Natural killer cell (primary cell): Measurements from ENCODE around the gene TINAGL1. TPM values are rescaled to one million over a fixed set of nuclear protein-coding genes. Genes with fewer than 3 reads are reported as not detected.

Experiments
- ATAC-seq, 3 donors: fragments of 150-1000 bp in 2 of 3; fragments of 200-7000 bp in 1 of 3; cut with Tn5 transposase; 1 replicate in 1 of 3; 2 replicates in 2 of 3; pipeline ENCODE4 v1.10.0; 2021; ENCODE audit warnings: mild to moderate bottlenecking in 2 of 3, moderate library complexity in 2 of 3
- DNase-seq, 2 donors: peaks; one replicate each; pipeline versions ENCODE4 v3.0.0 to v3.0.0-alpha.2; 2013 to 2021; ENCODE audit warnings: mixed read lengths in 1 of 2
- H3K27ac ChIP-seq: one replicate; pipeline ENCODE4 v1.5.1; 2013; ENCODE audit warnings: mild to moderate bottlenecking, low read length
- H3K27me3 ChIP-seq: one replicate; pipeline ENCODE4 v1.6.1; 2013; ENCODE audit warnings: low read length; ENCODE audit not compliant: control insufficient read depth, insufficient read depth
- H3K36me3 ChIP-seq: one replicate; pipeline ENCODE4 v1.6.1; 2013; ENCODE audit warnings: low read length; ENCODE audit not compliant: control insufficient read depth, insufficient read depth
- H3K4me1 ChIP-seq: one replicate; pipeline ENCODE4 v1.6.1; 2013; ENCODE audit warnings: low read length; ENCODE audit not compliant: control insufficient read depth, insufficient read depth
- H3K4me3 ChIP-seq: one replicate; pipeline ENCODE4 v1.5.1; 2013; ENCODE audit warnings: low read length
- H3K9me3 ChIP-seq: one replicate; pipeline ENCODE4 v1.6.1; 2013; ENCODE audit warnings: low read length; ENCODE audit not compliant: control insufficient read depth, insufficient read depth
- H3K27ac Mint-ChIP-seq, 2 donors: one replicate each; pipeline ENCODE4 v1.8.0; 2022; ENCODE audit warnings: mild to moderate bottlenecking in 2 of 2, mixed read lengths in 2 of 2, moderate library complexity in 1 of 2
- H3K27me3 Mint-ChIP-seq, 2 donors: one replicate each; pipeline ENCODE4 v1.8.0; 2022; ENCODE audit warnings: low read depth in 2 of 2, mixed read lengths in 2 of 2
- H3K36me3 Mint-ChIP-seq: one replicate; pipeline ENCODE4 v1.8.0; 2022; ENCODE audit warnings: mixed read lengths
- H3K4me1 Mint-ChIP-seq, 2 donors: one replicate each; pipeline ENCODE4 v1.8.0; 2022; ENCODE audit warnings: mixed read lengths in 2 of 2
- H3K4me3 Mint-ChIP-seq: one replicate; pipeline ENCODE4 v1.8.0; 2022; ENCODE audit warnings: mild to moderate bottlenecking, moderate library complexity, mixed read lengths
- H3K9me3 Mint-ChIP-seq, 2 donors: one replicate each; pipeline ENCODE4 v1.8.0; 2022; ENCODE audit warnings: mixed read lengths in 2 of 2
- WGBS: methylation state at CpG from one replicate; pipeline ENCODE4 v1.1.7; 2013; ENCODE audit warnings: missing lambda C conversion rate; ENCODE audit not compliant: insufficient coverage; 5-methylcytosine and 5-hydroxymethylcytosine counted together
- intact Hi-C: fragments of 100-400 bp; cut with micrococcal nuclease; formaldehyde crosslinking; loops from one replicate; pipeline ENCODE4 v1.14.2; 2022
- total RNA-seq, 4 donors: library from RNA; stranded (reverse); fragments of 120-200 nt in 1 of 4; gene quantifications; one replicate each; pipeline versions ENCODE4 v1.2.3 to v1.2.4, GENCODE V29; 2013 to 2022
- TF ChIP-seq, protein P1 (sequence below): fragments of 200-600 bp; IDR thresholded peaks from one replicate; pipeline ENCODE4 v1.8.0; 2022; ENCODE audit warnings: antibody characterized with exemption

TINAGL1 gene
- total RNA-seq, 3 donors from 2014 or later (not counting 1 experiment from before 2014, with no cell fraction given): not detected

DNA sequence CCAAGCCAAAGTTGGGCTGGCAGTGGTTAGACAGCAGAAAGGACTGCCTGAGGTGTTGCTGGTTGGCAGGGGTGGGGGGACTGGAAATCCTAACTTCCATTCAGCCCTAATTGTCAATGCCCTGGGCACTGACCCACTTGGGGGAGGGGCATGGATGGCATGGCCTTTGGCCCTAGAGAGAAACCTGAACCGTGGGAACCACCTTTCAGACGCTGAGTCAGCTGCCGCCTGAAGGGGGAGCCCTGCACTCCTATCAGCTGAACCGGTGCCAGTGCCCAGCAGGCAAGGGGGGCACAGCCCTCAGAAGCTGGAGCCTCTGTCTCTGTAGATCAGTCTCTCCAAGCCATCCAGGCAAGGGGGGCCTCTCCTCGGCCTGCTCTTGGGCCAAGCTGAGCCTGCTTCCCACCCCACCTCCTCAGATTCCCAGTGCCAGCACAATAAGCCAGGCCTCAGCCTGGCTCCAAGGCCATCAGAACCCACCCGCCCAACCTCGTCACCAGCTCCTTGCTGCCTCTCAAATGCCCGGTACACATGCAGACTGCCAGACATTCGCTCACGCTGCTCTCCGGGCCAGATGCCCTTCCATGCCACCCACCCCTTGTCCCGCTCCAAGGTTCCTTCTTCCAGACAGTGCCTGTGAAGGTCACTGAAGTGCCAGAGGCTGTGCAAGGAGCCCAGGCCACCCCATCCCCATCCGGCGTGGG is 11.6 kb downstream of the TINAGL1 start:
- Histone ChIP-seq H3K4me1 (no peaks in the 10 kb centered on the region), H3K9me3 (no peaks in the 10 kb centered on the region), H3K27ac (no peak overlapping the region), H3K27me3 (peaks cover 4% of the 10 kb centered on the region), H3K36me3 (no peaks in the 10 kb centered on the region), H3K4me3 (no peak overlapping the region)
- WGBS: 69% methylated on average over 14 of the region's 14 CpGs
- Mint-ChIP-seq H3K4me1 (no peaks in the 10 kb centered on the region), H3K27ac (no peak overlapping the region), H3K36me3 (no peaks in the 10 kb centered on the region), H3K4me3 (no peak overlapping the region), H3K27me3 (peaks cover 21 to 23% of the 10 kb centered on the region in 2 donors), H3K9me3 (no peaks in the 10 kb centered on the region)
- ATAC-seq (peak; percentile 38 to 80 (median 75)), DNase-seq (peak; percentile 31 to 60)
- intact Hi-C loops: no loop called here
- TF ChIP-seq, protein P1, sequence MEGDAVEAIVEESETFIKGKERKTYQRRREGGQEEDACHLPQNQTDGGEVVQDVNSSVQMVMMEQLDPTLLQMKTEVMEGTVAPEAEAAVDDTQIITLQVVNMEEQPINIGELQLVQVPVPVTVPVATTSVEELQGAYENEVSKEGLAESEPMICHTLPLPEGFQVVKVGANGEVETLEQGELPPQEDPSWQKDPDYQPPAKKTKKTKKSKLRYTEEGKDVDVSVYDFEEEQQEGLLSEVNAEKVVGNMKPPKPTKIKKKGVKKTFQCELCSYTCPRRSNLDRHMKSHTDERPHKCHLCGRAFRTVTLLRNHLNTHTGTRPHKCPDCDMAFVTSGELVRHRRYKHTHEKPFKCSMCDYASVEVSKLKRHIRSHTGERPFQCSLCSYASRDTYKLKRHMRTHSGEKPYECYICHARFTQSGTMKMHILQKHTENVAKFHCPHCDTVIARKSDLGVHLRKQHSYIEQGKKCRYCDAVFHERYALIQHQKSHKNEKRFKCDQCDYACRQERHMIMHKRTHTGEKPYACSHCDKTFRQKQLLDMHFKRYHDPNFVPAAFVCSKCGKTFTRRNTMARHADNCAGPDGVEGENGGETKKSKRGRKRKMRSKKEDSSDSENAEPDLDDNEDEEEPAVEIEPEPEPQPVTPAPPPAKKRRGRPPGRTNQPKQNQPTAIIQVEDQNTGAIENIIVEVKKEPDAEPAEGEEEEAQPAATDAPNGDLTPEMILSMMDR: peak; percentile 38

GRCh38 chr1:31588751-31589515 is 12.6 kb downstream of the TINAGL1 start:
- ATAC-seq (no peak), DNase-seq (no peak)
- Histone ChIP-seq H3K36me3 (no peaks in the 10 kb centered on the region), H3K9me3 (no peaks in the 10 kb centered on the region), H3K4me3 (no peak overlapping the region), H3K4me1 (no peaks in the 10 kb centered on the region), H3K27ac (no peak overlapping the region), H3K27me3 (peaks cover 4% of the 10 kb centered on the region)
- Mint-ChIP-seq H3K27me3 (peaks cover 21 to 23% of the 10 kb centered on the region in 2 donors), H3K4me1 (no peaks in the 10 kb centered on the region), H3K9me3 (no peaks in the 10 kb centered on the region), H3K36me3 (no peaks in the 10 kb centered on the region), H3K4me3 (no peak overlapping the region), H3K27ac (no peak overlapping the region)
- 41% methylated on average over 62 of the region's 62 CpGs for WGBS
- intact Hi-C loops: no loop called here
- TF ChIP-seq, protein P1: no peak

GRCh38 chr1:31591425-31592093 is 15.2 kb downstream of the TINAGL1 start:
- no peak overlapping the region for H3K4me3 Mint-ChIP-seq
- Histone ChIP-seq H3K36me3 (no peaks in the 10 kb centered on the region), H3K27ac (no peak overlapping the region), H3K4me1 (no peaks in the 10 kb centered on the region), H3K27me3 (peaks cover 4% of the 10 kb centered on the region), H3K9me3 (no peaks in the 10 kb centered on the region), H3K4me3 (no peak overlapping the region)
- H3K27ac Mint-ChIP-seq: no peak overlapping the region
- WGBS: 88% methylated on average over 11 of the region's 11 CpGs
- TF ChIP-seq, protein P1: no peak
- intact Hi-C loops: no loop called here
- no peaks in the 10 kb centered on the region for H3K36me3 Mint-ChIP-seq
- H3K9me3 Mint-ChIP-seq: no peaks in the 10 kb centered on the region
- H3K27me3 Mint-ChIP-seq: peaks cover 28 to 29% of the 10 kb centered on the region in 2 donors
- no peak for ATAC-seq
- H3K4me1 Mint-ChIP-seq: no peaks in the 10 kb centered on the region
- DNase-seq: no peak
